Osteocyte (in vitro differentiated cells): ENCODE results near the gene MATK. TPM values are rescaled to one million over a fixed set of nuclear protein-coding genes. Genes with fewer than 3 reads are reported as not detected.
"Not testable (repeated sequence)": the region's sequence is repeated elsewhere in the genome, so short reads cannot be mapped to it uniquely, and the experiment has no call there.

Experiments used
- DNase-seq: peaks from one replicate; pipeline ENCODE4 v3.0.0; 2021; ENCODE audit warnings: mixed read lengths; ENCODE audit not compliant: unreplicated experiment; ENCODE audit errors: extremely low spot score
- H3K27ac Mint-ChIP-seq: one replicate; pipeline ENCODE4 v1.8.0; 2021; ENCODE audit warnings: mild to moderate bottlenecking, mixed read lengths; ENCODE audit not compliant: unreplicated experiment
- H3K27me3 Mint-ChIP-seq: one replicate; pipeline ENCODE4 v1.8.0; 2021; ENCODE audit warnings: mixed read lengths; ENCODE audit not compliant: unreplicated experiment
- H3K36me3 Mint-ChIP-seq: one replicate; pipeline ENCODE4 v1.8.0; 2021; ENCODE audit warnings: mixed read lengths; ENCODE audit not compliant: unreplicated experiment
- H3K4me1 Mint-ChIP-seq: one replicate; pipeline ENCODE4 v1.8.0; 2021; ENCODE audit warnings: mixed read lengths; ENCODE audit not compliant: unreplicated experiment
- H3K4me3 Mint-ChIP-seq: one replicate; pipeline ENCODE4 v1.8.0; 2021; ENCODE audit warnings: mild to moderate bottlenecking, moderate library complexity, mixed read lengths; ENCODE audit not compliant: unreplicated experiment
- H3K9me3 Mint-ChIP-seq: one replicate; pipeline ENCODE4 v1.8.0; 2021; ENCODE audit warnings: mixed read lengths; ENCODE audit not compliant: unreplicated experiment
- CTCF ChIP-seq: fragments of 200-600 bp; sonication (generic); IDR thresholded peaks from 2 replicates; pipeline ENCODE4 v1.5.0; 2021; ENCODE audit warnings: antibody characterized with exemption, mild to moderate bottlenecking, moderate library complexity
- total RNA-seq: library from RNA; stranded (reverse); gene quantifications from 2 replicates; pipeline ENCODE4 v1.2.1, GENCODE V29; 2021

MATK gene
- total RNA-seq, 1 donor from 2014 or later: not detected

GRCh38 chr19:3819989-3820388, 33.8 kb upstream of the MATK start:
- H3K9me3 Mint-ChIP-seq: no peaks in the 10 kb centered on the region
- no peak overlapping the region for H3K27ac Mint-ChIP-seq
- no peak for TF ChIP-seq CTCF
- H3K36me3 Mint-ChIP-seq: no peaks in the 10 kb centered on the region
- H3K4me1 Mint-ChIP-seq: no peaks in the 10 kb centered on the region
- no peaks in the 10 kb centered on the region for H3K27me3 Mint-ChIP-seq
- DNase-seq: no peak
- H3K4me3 Mint-ChIP-seq: no peak overlapping the region

GRCh38 chr19:3818918-3819317, 32.7 kb upstream of the MATK start:
- no peaks in the 10 kb centered on the region for H3K4me1 Mint-ChIP-seq
- no peak overlapping the region for H3K27ac Mint-ChIP-seq
- H3K9me3 Mint-ChIP-seq: no peaks in the 10 kb centered on the region
- H3K27me3 Mint-ChIP-seq: no peaks in the 10 kb centered on the region
- no peak for TF ChIP-seq CTCF
- H3K36me3 Mint-ChIP-seq: no peaks in the 10 kb centered on the region
- H3K4me3 Mint-ChIP-seq: no peak overlapping the region
- no peak for DNase-seq

- no peaks in the 10 kb centered on the region for H3K9me3 Mint-ChIP-seq
- no peak for DNase-seq
- no peaks in the 10 kb centered on the region for H3K4me1 Mint-ChIP-seq
- H3K4me3 Mint-ChIP-seq: no peak overlapping the region
- no peak overlapping the region for H3K27ac Mint-ChIP-seq
- no peaks in the 10 kb centered on the region for H3K36me3 Mint-ChIP-seq
- no peak for TF ChIP-seq CTCF
- H3K27me3 Mint-ChIP-seq: no peaks in the 10 kb centered on the region
These were observed 32.3 kb upstream of the MATK start for GRCh38 chr19:3818466-3818865.

GRCh38 chr19:3817761-3818160, 31.6 kb upstream of the MATK start:
- no peaks in the 10 kb centered on the region for H3K27me3 Mint-ChIP-seq
- no peaks in the 10 kb centered on the region for H3K9me3 Mint-ChIP-seq
- H3K4me1 Mint-ChIP-seq: no peaks in the 10 kb centered on the region
- H3K36me3 Mint-ChIP-seq: no peaks in the 10 kb centered on the region
- H3K27ac Mint-ChIP-seq: no peak overlapping the region
- no peak for TF ChIP-seq CTCF
- H3K4me3 Mint-ChIP-seq: no peak overlapping the region
- DNase-seq: no peak

GRCh38 chr19:3816566-3817218, 30.5 kb upstream of the MATK start:
- no peak for DNase-seq
- no peak for TF ChIP-seq CTCF
- H3K36me3 Mint-ChIP-seq: no peaks in the 10 kb centered on the region
- H3K27me3 Mint-ChIP-seq: peaks cover 2% of the 10 kb centered on the region
- no peak overlapping the region for H3K27ac Mint-ChIP-seq
- H3K4me1 Mint-ChIP-seq: no peaks in the 10 kb centered on the region
- no peak overlapping the region for H3K4me3 Mint-ChIP-seq
- no peaks in the 10 kb centered on the region for H3K9me3 Mint-ChIP-seq

GRCh38 chr19:3816148-3816547, 30.0 kb upstream of the MATK start:
- H3K4me3 Mint-ChIP-seq, H3K27me3 Mint-ChIP-seq, H3K36me3 Mint-ChIP-seq, DNase-seq, H3K4me1 Mint-ChIP-seq, H3K27ac Mint-ChIP-seq, H3K9me3 Mint-ChIP-seq: not testable (repeated sequence)
